Neutrophil (primary cell): ENCODE results near the gene LNX1.

Experiments used
- H3K27ac ChIP-seq: fragments of 200-600 bp; sonication (generic); 2 replicates; pipeline ENCODE4 v1.5.1; 2016; ENCODE audit warnings: mild to moderate bottlenecking, moderate library complexity
- H3K27me3 ChIP-seq: fragments of 200-600 bp; sonication (generic); 2 replicates; pipeline ENCODE4 v1.6.0; 2016; ENCODE audit warnings: mild to moderate bottlenecking
- H3K36me3 ChIP-seq: fragments of 200-600 bp; sonication (generic); 2 replicates; pipeline ENCODE4 v1.5.1; 2017
- H3K4me1 ChIP-seq, 2 experiments: fragments of 200-600 bp in 1 of 2; sonication (generic) in 1 of 2; 1 replicate in 1 of 2; 2 replicates in 1 of 2; pipeline versions ENCODE4 v1.5.1 to v1.6.1; 2013 to 2016; ENCODE audit warnings: low read depth in 1 of 2, low read length in 1 of 2, mild to moderate bottlenecking in 1 of 2, moderate library complexity in 1 of 2; ENCODE audit not compliant: control insufficient read depth in 1 of 2, insufficient read depth in 1 of 2
- H3K4me3 ChIP-seq, 2 experiments: fragments of 200-600 bp in 1 of 2; sonication (generic) in 1 of 2; 1 replicate in 1 of 2; 2 replicates in 1 of 2; pipeline ENCODE4 v1.5.1; 2013 to 2016; ENCODE audit warnings: low read depth in 1 of 2, low read length in 1 of 2, mild to moderate bottlenecking in 1 of 2, moderate library complexity in 1 of 2
- H3K9me3 ChIP-seq: fragments of 200-600 bp; sonication (generic); 2 replicates; pipeline ENCODE4 v1.5.1; 2016
- TF ChIP-seq, protein P1 (sequence below): fragments of 200-600 bp; sonication (generic); IDR thresholded peaks from 2 replicates; pipeline ENCODE4 v1.5.1; 2016; ENCODE audit warnings: antibody characterized with exemption

Gene LNX1

GRCh38 chr4:53552711-53553110 is 38.6 kb downstream of the LNX1 start:
- no peaks in the 10 kb centered on the region for H3K27me3 ChIP-seq
- H3K4me3 ChIP-seq = no peak overlapping the region
- no peaks in the 10 kb centered on the region for H3K9me3 ChIP-seq
- H3K27ac ChIP-seq = no peak overlapping the region
- no peaks in the 10 kb centered on the region for H3K4me1 ChIP-seq
- TF ChIP-seq, protein P1, sequence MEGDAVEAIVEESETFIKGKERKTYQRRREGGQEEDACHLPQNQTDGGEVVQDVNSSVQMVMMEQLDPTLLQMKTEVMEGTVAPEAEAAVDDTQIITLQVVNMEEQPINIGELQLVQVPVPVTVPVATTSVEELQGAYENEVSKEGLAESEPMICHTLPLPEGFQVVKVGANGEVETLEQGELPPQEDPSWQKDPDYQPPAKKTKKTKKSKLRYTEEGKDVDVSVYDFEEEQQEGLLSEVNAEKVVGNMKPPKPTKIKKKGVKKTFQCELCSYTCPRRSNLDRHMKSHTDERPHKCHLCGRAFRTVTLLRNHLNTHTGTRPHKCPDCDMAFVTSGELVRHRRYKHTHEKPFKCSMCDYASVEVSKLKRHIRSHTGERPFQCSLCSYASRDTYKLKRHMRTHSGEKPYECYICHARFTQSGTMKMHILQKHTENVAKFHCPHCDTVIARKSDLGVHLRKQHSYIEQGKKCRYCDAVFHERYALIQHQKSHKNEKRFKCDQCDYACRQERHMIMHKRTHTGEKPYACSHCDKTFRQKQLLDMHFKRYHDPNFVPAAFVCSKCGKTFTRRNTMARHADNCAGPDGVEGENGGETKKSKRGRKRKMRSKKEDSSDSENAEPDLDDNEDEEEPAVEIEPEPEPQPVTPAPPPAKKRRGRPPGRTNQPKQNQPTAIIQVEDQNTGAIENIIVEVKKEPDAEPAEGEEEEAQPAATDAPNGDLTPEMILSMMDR = no peak
- H3K36me3 ChIP-seq = no peaks in the 10 kb centered on the region

DNA sequence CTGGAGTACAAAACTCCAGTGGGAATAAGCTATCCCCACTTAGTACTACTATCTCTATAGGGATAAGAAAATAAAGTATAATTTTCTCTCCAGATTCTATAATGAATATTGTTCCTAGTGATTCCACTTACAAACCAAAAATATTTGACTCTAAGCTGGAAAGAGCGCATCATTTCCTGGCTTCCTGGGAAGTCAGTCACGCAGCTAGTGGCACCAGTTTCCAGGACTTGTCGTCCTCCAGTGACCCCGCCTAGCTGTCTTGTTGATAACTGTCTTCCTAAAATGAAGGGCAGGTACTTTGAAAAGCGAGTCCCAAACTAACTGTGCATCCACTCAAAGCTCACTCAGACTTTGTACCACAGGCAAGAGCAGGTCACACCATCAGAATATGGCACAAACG is 39.3 kb downstream of the LNX1 start:
- TF ChIP-seq, protein P1 = no peak
- Histone ChIP-seq H3K27ac (no peak overlapping the region), H3K27me3 (no peaks in the 10 kb centered on the region), H3K4me3 (no peak overlapping the region), H3K9me3 (no peaks in the 10 kb centered on the region), H3K36me3 (no peaks in the 10 kb centered on the region), H3K4me1 (no peaks in the 10 kb centered on the region)

GRCh38 chr4:53551281-53551864 is 39.9 kb downstream of the LNX1 start:
- TF ChIP-seq, protein P1 = no peak
- Histone ChIP-seq H3K9me3 (no peaks in the 10 kb centered on the region), H3K36me3 (no peaks in the 10 kb centered on the region), H3K27ac (no peak overlapping the region), H3K4me3 (no peak overlapping the region), H3K4me1 (no peaks in the 10 kb centered on the region), H3K27me3 (no peaks in the 10 kb centered on the region)

- Histone ChIP-seq H3K9me3 (no peaks in the 10 kb centered on the region), H3K27ac (no peak overlapping the region), H3K4me3 (no peak overlapping the region), H3K4me1 (no peaks in the 10 kb centered on the region), H3K36me3 (no peaks in the 10 kb centered on the region), H3K27me3 (no peaks in the 10 kb centered on the region)
- TF ChIP-seq, protein P1 = no peak
Measured at GRCh38 chr4:53548662-53549061, 42.6 kb downstream of the LNX1 start.

DNA sequence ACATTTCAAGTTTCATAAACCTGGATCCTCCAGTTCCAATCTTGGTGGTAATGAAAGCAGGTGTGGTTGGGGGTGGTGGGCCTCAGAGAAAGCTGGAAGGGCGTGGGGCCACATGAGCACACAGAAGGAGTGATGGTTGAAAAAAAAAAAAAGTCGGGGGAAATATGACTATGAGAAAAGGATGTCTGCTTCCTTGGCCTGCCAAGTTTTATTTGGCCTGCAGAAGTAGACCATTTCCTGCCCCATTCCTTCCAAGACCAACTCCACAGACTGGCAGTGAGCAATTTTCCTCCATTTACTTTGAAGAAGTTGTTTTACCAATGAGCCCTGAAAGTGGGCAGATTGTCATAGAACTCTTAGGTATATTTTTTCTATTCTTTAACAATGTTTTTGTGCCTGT is 43.3 kb downstream of the LNX1 start:
- H3K4me1 ChIP-seq = no peaks in the 10 kb centered on the region
- no peak overlapping the region for H3K4me3 ChIP-seq
- TF ChIP-seq, protein P1 = no peak
- H3K27me3 ChIP-seq = no peaks in the 10 kb centered on the region
- H3K27ac ChIP-seq = no peak overlapping the region
- no peaks in the 10 kb centered on the region for H3K36me3 ChIP-seq
- no peaks in the 10 kb centered on the region for H3K9me3 ChIP-seq
